Measurements from ENCODE around the gene SLC25A21. TPM values are rescaled to one million over a fixed set of nuclear protein-coding genes. Genes with fewer than 3 reads are reported as not detected.

The SLC25A21 gene
- total RNA-seq, 1 donor from 2014 or later = 1.2 TPM

GRCh38 chr14:36746872-36747271 lies 425.5 kb downstream of the SLC25A21 start:
- TF ChIP-seq, protein P1, sequence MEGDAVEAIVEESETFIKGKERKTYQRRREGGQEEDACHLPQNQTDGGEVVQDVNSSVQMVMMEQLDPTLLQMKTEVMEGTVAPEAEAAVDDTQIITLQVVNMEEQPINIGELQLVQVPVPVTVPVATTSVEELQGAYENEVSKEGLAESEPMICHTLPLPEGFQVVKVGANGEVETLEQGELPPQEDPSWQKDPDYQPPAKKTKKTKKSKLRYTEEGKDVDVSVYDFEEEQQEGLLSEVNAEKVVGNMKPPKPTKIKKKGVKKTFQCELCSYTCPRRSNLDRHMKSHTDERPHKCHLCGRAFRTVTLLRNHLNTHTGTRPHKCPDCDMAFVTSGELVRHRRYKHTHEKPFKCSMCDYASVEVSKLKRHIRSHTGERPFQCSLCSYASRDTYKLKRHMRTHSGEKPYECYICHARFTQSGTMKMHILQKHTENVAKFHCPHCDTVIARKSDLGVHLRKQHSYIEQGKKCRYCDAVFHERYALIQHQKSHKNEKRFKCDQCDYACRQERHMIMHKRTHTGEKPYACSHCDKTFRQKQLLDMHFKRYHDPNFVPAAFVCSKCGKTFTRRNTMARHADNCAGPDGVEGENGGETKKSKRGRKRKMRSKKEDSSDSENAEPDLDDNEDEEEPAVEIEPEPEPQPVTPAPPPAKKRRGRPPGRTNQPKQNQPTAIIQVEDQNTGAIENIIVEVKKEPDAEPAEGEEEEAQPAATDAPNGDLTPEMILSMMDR (IDR thresholded peaks at IDR 0.05; ENCODE audit: unreplicated experiment) = no peak
- no peaks in the 10 kb centered on the region for H3K27me3 Mint-ChIP-seq (ENCODE audit: unreplicated experiment)
- no peak overlapping the region for H3K27ac Mint-ChIP-seq (ENCODE audit: unreplicated experiment)
- H3K4me1 Mint-ChIP-seq (ENCODE audit: unreplicated experiment) = no peaks in the 10 kb centered on the region
- H3K4me3 Mint-ChIP-seq (ENCODE audit: unreplicated experiment) = no peak overlapping the region
- no peaks in the 10 kb centered on the region for H3K36me3 Mint-ChIP-seq (ENCODE audit: low read depth, unreplicated experiment)
- DNase-seq (ENCODE audit: low spot score) = no peak
- no peaks in the 10 kb centered on the region for H3K9me3 Mint-ChIP-seq (ENCODE audit: unreplicated experiment)

DNA sequence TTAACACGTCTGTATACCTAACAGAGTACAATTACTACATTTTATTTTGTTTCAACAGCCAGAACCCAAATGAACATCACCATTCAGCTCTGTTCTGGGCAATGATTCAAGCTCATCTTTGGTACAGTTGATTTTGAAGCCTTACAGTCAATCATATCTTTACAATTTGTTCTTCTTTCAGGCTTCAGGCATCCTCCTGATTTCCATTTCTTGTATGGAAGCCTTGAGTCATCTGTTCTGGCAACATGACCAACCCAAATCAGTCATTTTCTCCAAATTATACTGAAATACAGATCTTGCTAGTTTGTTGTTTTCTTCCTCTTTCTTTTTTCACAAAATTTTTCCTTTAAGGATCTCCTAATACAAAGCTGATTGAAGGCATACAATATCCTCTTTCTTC lies 430.5 kb downstream of the SLC25A21 start:
- Mint-ChIP-seq H3K27me3 (ENCODE audit: unreplicated experiment) (no peaks in the 10 kb centered on the region), H3K4me3 (ENCODE audit: unreplicated experiment) (no peak overlapping the region), H3K9me3 (ENCODE audit: unreplicated experiment) (no peaks in the 10 kb centered on the region), H3K4me1 (ENCODE audit: unreplicated experiment) (no peaks in the 10 kb centered on the region), H3K36me3 (ENCODE audit: low read depth, unreplicated experiment) (no peaks in the 10 kb centered on the region), H3K27ac (ENCODE audit: unreplicated experiment) (no peak overlapping the region)
- TF ChIP-seq, protein P1 (IDR thresholded peaks at IDR 0.05; ENCODE audit: unreplicated experiment) = no peak
- no peak for DNase-seq (ENCODE audit: low spot score)

DNA sequence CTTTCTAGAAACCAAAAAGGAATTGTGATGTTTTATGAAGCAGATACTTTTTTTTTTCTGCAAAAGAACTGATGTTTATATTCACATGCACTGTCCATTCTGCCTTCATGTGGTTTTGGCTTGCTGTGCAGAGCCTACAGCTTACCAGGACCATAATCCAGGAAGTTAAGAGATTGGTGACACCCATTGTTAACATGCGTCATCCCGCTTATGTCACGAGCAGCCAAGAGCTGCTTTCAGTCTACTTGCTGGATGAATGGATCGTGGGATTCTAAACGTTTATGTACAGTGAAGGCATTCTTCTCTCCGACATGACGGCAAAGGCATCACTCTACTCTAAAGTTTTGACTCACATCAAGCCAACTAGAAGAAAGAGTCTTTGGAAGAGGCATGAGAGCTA lies 434.1 kb downstream of the SLC25A21 start:
- no peaks in the 10 kb centered on the region for H3K4me1 Mint-ChIP-seq (ENCODE audit: unreplicated experiment)
- H3K27me3 Mint-ChIP-seq (ENCODE audit: unreplicated experiment) = no peaks in the 10 kb centered on the region
- DNase-seq (ENCODE audit: low spot score) = no peak
- no peaks in the 10 kb centered on the region for H3K9me3 Mint-ChIP-seq (ENCODE audit: unreplicated experiment)
- H3K27ac Mint-ChIP-seq (ENCODE audit: unreplicated experiment) = no peak overlapping the region
- no peaks in the 10 kb centered on the region for H3K36me3 Mint-ChIP-seq (ENCODE audit: low read depth, unreplicated experiment)
- no peak overlapping the region for H3K4me3 Mint-ChIP-seq (ENCODE audit: unreplicated experiment)
- TF ChIP-seq, protein P1 (IDR thresholded peaks at IDR 0.05; ENCODE audit: unreplicated experiment) = no peak

GRCh38 chr14:36726128-36726527 lies 446.3 kb downstream of the SLC25A21 start:
- DNase-seq (ENCODE audit: low spot score) = no peak
- TF ChIP-seq, protein P1 (IDR thresholded peaks at IDR 0.05; ENCODE audit: unreplicated experiment) = no peak
- Mint-ChIP-seq H3K27ac (ENCODE audit: unreplicated experiment) (no peak overlapping the region), H3K4me3 (ENCODE audit: unreplicated experiment) (no peak overlapping the region), H3K27me3 (ENCODE audit: unreplicated experiment) (no peaks in the 10 kb centered on the region), H3K9me3 (ENCODE audit: unreplicated experiment) (no peaks in the 10 kb centered on the region), H3K4me1 (ENCODE audit: unreplicated experiment) (peaks cover 4% of the 10 kb centered on the region), H3K36me3 (ENCODE audit: low read depth, unreplicated experiment) (no peaks in the 10 kb centered on the region)

DNA sequence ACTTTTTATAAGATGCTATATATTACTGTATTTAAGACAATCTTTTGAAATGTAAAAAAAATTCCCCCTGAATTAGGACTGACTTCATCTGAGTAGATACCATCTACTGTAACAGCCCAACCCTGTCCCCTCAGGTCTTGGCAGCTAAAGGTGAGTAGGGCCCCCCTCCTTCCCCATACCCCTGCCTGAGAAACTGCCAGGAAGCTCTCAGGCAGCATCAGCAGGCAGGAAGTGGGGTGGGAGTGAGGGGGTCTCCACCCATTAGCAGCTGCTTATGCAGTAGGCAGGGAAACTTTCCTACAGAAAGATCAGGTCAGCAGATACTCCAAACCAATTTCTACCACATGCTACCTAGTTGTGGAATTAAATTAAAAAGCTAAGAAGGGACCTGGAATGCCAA lies 448.2 kb downstream of the SLC25A21 start:
- H3K4me1 Mint-ChIP-seq (ENCODE audit: unreplicated experiment) = peaks cover 4% of the 10 kb centered on the region
- no peak overlapping the region for H3K4me3 Mint-ChIP-seq (ENCODE audit: unreplicated experiment)
- H3K27me3 Mint-ChIP-seq (ENCODE audit: unreplicated experiment) = no peaks in the 10 kb centered on the region
- TF ChIP-seq, protein P1 (IDR thresholded peaks at IDR 0.05; ENCODE audit: unreplicated experiment) = no peak
- DNase-seq (ENCODE audit: low spot score) = no peak
- no peaks in the 10 kb centered on the region for H3K36me3 Mint-ChIP-seq (ENCODE audit: low read depth, unreplicated experiment)
- H3K27ac Mint-ChIP-seq (ENCODE audit: unreplicated experiment) = no peak overlapping the region
- no peaks in the 10 kb centered on the region for H3K9me3 Mint-ChIP-seq (ENCODE audit: unreplicated experiment)

All from endothelial cell (in vitro differentiated cells).